Posterior cingulate gyrus (tissue), 11 donors: ENCODE results near the gene NDUFV3.

Source experiments
- DNase-seq, 10 donors: peaks; one replicate each; pipeline versions ENCODE4 v3.0.0 to v3.0.0-alpha.2; 2020 to 2021; ENCODE audit warnings: mixed read lengths in 3 of 10
- intact Hi-C: fragments of 100-400 bp; cut with DNase I; formaldehyde crosslinking; loops from one replicate; pipeline ENCODE4 v1.15.1; 2023

The NDUFV3 gene

DNA sequence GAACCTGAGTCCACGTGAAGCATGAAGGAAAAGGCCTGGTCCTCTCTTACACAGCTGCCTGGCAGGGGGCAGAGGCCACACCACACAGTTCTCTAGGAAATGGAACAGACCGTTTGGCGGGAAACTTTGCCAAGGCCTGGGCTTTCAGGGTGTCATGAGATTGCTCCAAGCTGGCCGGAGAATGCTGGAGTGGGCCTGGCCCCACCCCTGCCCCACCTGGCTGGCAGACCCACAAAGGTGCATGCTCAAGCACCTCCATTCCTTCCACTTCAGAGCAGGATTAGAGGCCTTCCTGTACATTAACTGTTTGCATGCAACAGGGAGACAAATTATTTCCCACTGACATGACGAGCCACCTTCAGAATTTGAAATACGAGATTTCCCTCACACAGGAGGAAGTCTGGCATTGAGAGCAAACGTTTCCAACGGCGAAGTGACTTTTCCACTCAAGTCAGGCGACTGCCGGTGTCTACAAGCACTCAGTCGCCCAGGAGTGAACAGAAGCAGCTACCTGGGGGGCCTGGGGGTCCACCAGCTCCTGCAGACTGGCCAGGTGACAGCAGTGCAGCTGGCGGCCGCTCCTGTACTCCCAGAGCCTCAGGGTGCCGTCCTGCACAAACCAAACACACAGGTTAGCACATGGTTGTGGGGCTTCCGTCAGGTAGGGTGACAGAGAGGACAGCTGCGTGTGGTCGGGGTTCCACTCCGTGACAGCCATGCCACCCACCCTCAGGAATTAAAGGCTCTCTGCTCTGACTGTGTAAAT lies 37.8 kb upstream of the NDUFV3 start:
- DNase-seq = peak in 2 of 10 donors; percentile 17 to 62
- intact Hi-C loops = no loop called here

DNA sequence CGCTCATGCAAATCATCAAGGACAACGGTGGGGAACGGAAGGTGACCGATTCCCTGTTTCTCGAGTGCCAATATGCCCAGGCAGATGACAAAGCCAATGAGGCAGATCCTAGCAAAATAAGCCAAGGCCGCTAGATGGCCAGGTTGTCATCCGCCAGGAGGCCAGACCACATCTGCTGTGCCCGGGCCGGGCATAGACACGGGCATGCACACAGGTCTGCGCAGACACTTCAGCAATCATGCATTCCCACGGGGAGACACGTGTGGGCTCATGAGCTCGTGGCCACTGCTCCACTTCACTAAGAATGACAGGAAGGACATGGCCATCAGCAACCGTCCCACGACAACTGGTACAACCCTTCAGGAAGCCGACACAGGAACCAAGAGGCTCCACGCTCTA lies 37.2 kb upstream of the NDUFV3 start:
- intact Hi-C loops = no loop called here

GRCh38 chr21:42857216-42857615 lies 35.9 kb upstream of the NDUFV3 start:
- intact Hi-C loops = no loop called here
- DNase-seq = peak in 1 of 10 donors; percentile 77

More for the DNA sequence above, 37.2 kb upstream of the NDUFV3 start:
- peak in 1 of 10 donors; percentile 55 for DNase-seq

GRCh38 chr21:42858185-42858847 lies 34.8 kb upstream of the NDUFV3 start:
- intact Hi-C loops = no loop called here
- DNase-seq = peak in 1 of 10 donors; percentile 24

DNA sequence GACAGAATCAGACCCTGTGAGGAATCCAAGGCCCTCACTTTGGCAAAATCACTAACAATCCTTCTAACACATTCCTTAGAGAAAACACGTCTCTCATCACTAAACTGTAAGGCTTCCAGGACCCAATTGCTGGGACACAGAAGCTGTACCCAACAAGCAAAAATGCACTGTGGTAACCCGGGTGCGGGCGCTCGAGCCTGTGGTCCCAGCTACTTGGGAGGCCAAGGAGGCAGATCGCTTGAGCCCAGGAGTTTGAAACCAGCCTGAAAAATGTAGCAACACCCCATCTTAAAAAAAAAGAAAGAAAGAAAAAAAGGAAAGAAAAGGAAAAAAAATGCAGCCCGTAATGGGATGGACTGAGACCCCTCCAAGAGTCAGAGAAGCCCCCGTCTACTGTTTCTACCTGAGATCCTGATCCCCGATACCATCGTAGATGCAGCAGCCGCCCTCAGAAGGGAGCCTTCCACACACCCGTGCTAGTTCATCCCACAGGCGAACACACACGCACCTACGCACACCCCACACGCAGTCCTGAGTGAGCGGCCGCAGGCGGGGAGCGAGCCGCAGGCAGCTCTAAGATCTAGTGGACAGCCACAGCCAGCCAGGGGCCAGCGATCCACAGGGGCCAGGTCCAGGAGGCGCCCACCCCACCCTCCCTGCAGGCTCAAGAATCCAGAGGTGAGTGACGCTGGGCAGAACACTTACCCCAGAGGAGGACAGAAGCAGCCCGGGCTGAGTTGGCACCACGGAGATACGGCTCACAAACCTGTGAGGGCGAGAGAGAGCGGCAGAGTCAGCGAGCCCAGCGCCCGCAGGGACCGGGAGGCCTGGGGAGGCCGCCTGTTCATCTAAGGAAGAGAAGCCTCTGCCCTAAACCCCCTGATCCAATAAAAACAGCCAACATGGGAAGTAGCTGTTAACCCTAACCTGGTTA lies 33.9 kb upstream of the NDUFV3 start:
- DNase-seq = peak in 3 of 10 donors; percentile 44 to 79 (median 71)
- intact Hi-C loops = no loop called here

GRCh38 chr21:42859891-42860230 lies 33.2 kb upstream of the NDUFV3 start:
- DNase-seq = peak in 3 of 10 donors; percentile 18 to 52 (median 24)
- intact Hi-C loops = loop anchor here (10.0 kb wide), 1 partner anchor 205 kb away; the partner anchor contains the start of gene PDE9A

DNA sequence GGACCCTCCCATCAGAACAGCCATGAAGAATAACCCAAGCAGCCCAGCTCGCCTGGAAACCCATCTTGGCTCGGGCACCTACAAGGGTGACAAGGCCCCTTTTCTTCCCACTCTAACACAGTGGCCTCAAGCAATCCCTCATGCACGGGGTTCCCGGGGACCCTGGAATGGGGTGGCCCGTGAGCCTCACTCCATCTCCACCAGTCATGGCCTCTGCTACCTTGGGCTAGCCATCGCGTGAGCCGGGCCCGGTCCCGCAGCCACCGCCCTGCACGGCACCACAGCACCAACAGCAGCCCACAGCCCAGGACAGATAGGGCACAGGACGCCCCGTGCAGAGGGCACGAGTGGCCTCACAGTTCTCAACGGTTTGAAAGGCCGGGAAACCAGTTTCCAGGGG lies 32.8 kb upstream of the NDUFV3 start:
- DNase-seq = peak in 3 of 10 donors; percentile 47 to 84 (median 61)
- intact Hi-C loops = loop anchor here (10.0 kb wide), 1 partner anchor 206 kb away; the partner anchor contains the start of gene PDE9A

GRCh38 chr21:42861311-42861847 lies 31.7 kb upstream of the NDUFV3 start:
- peak in 3 of 10 donors; percentile 39 to 77 (median 63) for DNase-seq
- intact Hi-C loops = loop anchor here (10.0 kb wide), 1 partner anchor 207 kb away; the partner anchor contains the start of gene PDE9A

- peak in 3 of 10 donors; percentile 67 to 84 (median 83) for DNase-seq
- intact Hi-C loops = loop anchor here (10.0 kb wide), 1 partner anchor 207 kb away; the partner anchor contains the start of gene PDE9A
Observed at GRCh38 chr21:42861848-42862400, 31.2 kb upstream of the NDUFV3 start.

DNA sequence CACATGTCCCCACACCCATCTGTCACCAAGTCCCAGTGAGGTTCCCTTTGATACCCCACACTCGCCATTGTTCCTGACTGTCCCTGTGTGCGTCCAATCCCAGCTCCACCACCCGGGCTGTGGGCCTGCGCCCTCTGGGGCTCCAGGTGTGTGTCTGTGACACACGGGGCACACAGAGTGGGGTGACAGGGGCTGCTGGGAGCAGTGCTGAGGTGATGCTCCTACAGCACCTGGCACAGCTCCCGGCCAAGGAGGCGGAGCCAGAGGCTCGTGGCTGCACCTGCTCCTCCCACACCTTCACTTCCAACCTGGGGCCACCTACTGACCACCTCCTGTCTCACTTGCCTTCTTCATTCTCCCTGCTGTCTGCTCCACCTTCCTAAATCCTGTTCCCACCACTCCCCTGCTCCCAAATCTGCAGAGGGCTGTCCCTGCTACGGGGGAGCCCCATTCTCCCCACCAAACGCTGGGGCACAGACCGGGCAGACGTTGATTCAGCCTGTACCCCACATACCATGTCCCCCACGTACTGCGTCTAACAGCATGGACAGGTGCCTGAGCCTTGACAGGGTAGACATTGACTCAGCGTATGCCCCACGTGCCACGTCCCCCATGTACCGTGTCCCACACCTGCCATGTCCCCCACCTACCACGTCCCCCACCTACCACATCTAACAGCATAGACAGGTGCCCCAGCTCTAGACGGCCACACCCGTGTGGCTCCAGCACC lies 30.2 kb upstream of the NDUFV3 start:
- peak in 3 of 10 donors; percentile 56 to 81 (median 67) for DNase-seq
- intact Hi-C loops = loop anchor here (10.0 kb wide), 1 partner anchor 208 kb away; the partner anchor contains the start of gene PDE9A

GRCh38 chr21:42863504-42863870 lies 29.6 kb upstream of the NDUFV3 start:
- intact Hi-C loops = loop anchor here (10.0 kb wide), 1 partner anchor 209 kb away; the partner anchor contains the start of gene PDE9A
- peak in 1 of 10 donors; percentile 60 for DNase-seq

DNA sequence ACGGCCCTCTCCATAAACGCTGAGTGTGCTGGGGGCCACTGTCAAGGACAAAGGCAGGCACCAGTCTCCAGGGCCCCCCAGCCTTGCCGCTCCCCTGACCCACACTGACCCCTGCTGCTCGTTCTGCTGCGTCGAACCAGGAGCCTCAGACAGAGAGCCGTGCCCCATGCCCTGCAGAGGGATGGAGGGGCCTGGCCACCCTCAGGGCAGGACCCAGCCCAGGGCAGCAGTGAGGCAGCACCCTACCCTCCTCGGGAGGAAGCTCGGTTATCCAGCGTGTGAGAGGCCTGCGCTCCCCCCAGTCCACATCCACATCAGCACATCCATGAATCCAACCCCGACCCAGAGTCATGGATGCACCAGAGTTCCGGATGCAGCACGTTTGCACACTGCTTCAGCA lies 28.8 kb upstream of the NDUFV3 start:
- intact Hi-C loops = loop anchor here (10.0 kb wide), 1 partner anchor 209 kb away; the partner anchor contains the start of gene PDE9A
- peak in 3 of 10 donors; percentile 70 to 86 (median 80) for DNase-seq

- intact Hi-C loops = loop anchor here (10.0 kb wide), 1 partner anchor 210 kb away; the partner anchor contains the start of gene PDE9A
- DNase-seq = peak; percentile 39 to 94 (median 62)
Observed at GRCh38 chr21:42864815-42865775, 28.0 kb upstream of the NDUFV3 start.

GRCh38 chr21:42865776-42866160 lies 27.3 kb upstream of the NDUFV3 start:
- DNase-seq = peak in 7 of 10 donors; percentile 36 to 91 (median 53)
- intact Hi-C loops = loop anchor here (10.0 kb wide), 1 partner anchor 211 kb away; the partner anchor contains the start of gene PDE9A

DNA sequence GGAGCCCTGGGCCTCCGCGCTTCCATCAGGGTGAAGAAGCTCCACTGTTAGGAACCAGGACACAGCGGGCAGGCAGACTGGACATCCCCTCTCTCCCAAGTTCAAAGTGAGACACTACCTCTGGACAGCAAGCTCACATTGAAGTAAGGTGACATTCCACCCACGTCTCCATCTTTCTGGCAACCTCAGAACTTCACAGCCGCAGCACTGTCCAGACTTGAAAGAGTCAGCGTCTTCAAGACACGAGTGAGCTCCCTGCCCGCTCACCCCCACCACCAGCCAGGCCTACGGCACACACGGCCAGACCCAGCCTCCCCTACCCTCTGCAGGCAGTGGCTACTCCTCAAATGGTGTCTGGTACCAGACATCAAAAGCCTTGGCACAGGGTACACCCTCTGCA lies 24.9 kb upstream of the NDUFV3 start:
- intact Hi-C loops = loop anchor here (10.0 kb wide), 1 partner anchor 213 kb away; the partner anchor contains the start of gene PDE9A
- DNase-seq = peak in 1 of 10 donors; percentile 55

- intact Hi-C loops = loop anchor here (10.0 kb wide), 1 partner anchor 782 kb away; the partner anchor contains the start of genes HSF2BP and RRP1B
- DNase-seq = peak in 1 of 10 donors; percentile 65
Observed at GRCh38 chr21:42873096-42873495, 20.0 kb upstream of the NDUFV3 start.

- intact Hi-C loops = loop anchor here (10.0 kb wide), 1 partner anchor 779 kb away; the partner anchor contains the start of genes HSF2BP and RRP1B
- peak in 2 of 10 donors; percentile 60 to 69 for DNase-seq
Observed at GRCh38 chr21:42875811-42876210, 17.3 kb upstream of the NDUFV3 start.
